Caco-2 (cell line): ENCODE data around the gene GCC2. TPM values are rescaled to one million over a fixed set of nuclear protein-coding genes. Genes with fewer than 3 reads are reported as not detected.
"Not testable (repeated sequence)": the region's sequence is repeated elsewhere in the genome, so short reads cannot be mapped to it uniquely, and the experiment has no call there.

ENCODE experiments used
- BruUV-seq: library from RNA; stranded (reverse); fragments of 400-500 nt; replicated peaks from 2 replicates; lab custom pipeline; 2021; lab: Mats Ljungman, UMichigan
- CTCF ChIA-PET: fragments of 300-600 bp; sonication (Branson Sonifier 250); formaldehyde crosslinking; loops from one replicate; lab custom pipeline; 2022; ENCODE audit warnings: antibody characterized with exemption; lab: Charles Lee
- POLR2A ChIA-PET: fragments of 300-600 bp; sonication (Branson Sonifier 250); formaldehyde crosslinking; loops from one replicate; lab custom pipeline; 2022; ENCODE audit warnings: antibody characterized with exemption; lab: Charles Lee
- DNase-seq, 2 experiments: peaks; one replicate each; pipeline versions ENCODE4 v3.0.0 to v3.0.0-alpha.2; 2020 to 2022
- H3K27me3 ChIP-seq: replicated peaks from 2 replicates; pipeline ENCODE4 v1.6.0; 2011; ENCODE audit warnings: low read length; ENCODE audit not compliant: control insufficient read depth, insufficient read depth
- H3K36me3 ChIP-seq: 2 replicates; pipeline ENCODE4 v1.5.1; 2011; ENCODE audit warnings: low read length; ENCODE audit not compliant: control insufficient read depth, insufficient read depth
- H3K4me1 ChIP-seq: fragments of 250-450 bp; sonication (Bioruptor Pico); 2 replicates; pipeline ENCODE4 v1.5.1; 2020; ENCODE audit warnings: mild to moderate bottlenecking
- H3K4me3 ChIP-seq: 2 replicates; pipeline ENCODE4 v1.5.1; 2011; ENCODE audit warnings: low read depth, mild to moderate bottlenecking, control low read depth, low read length
- H3K9me3 ChIP-seq: fragments of 250-450 bp; sonication (Bioruptor Pico); 2 replicates; pipeline ENCODE4 v1.5.1; 2020; ENCODE audit warnings: mild to moderate bottlenecking, moderate library complexity
- H3K27ac Mint-ChIP-seq: one replicate; pipeline ENCODE4 v1.8.0; 2022; ENCODE audit warnings: mixed read lengths; ENCODE audit not compliant: unreplicated experiment
- H3K27me3 Mint-ChIP-seq: one replicate; pipeline ENCODE4 v1.8.0; 2022; ENCODE audit warnings: mixed read lengths; ENCODE audit not compliant: insufficient read depth, unreplicated experiment
- H3K36me3 Mint-ChIP-seq: one replicate; pipeline ENCODE4 v1.8.0; 2022; ENCODE audit warnings: mild to moderate bottlenecking, mixed read lengths; ENCODE audit not compliant: insufficient read depth, unreplicated experiment
- H3K4me1 Mint-ChIP-seq: one replicate; pipeline ENCODE4 v1.8.0; 2022; ENCODE audit warnings: low read depth, mixed read lengths; ENCODE audit not compliant: unreplicated experiment
- H3K4me3 Mint-ChIP-seq: one replicate; pipeline ENCODE4 v1.8.0; 2022; ENCODE audit warnings: mild to moderate bottlenecking, moderate library complexity, mixed read lengths; ENCODE audit not compliant: unreplicated experiment
- H3K9me3 Mint-ChIP-seq: one replicate; pipeline ENCODE4 v1.8.0; 2022; ENCODE audit warnings: mixed read lengths; ENCODE audit not compliant: unreplicated experiment
- CTCF ChIP-seq, 2 experiments: fragments of 200-600 bp in 1 of 2; IDR thresholded peaks; 1 replicate in 1 of 2; 2 replicates in 1 of 2; pipeline versions ENCODE4 v1.5.1 to v1.8.0; 2011 to 2022; ENCODE audit warnings: antibody characterized with exemption in 1 of 2, control low read depth in 1 of 2, inconsistent platforms in 1 of 2, low read depth in 1 of 2, low read length in 1 of 2, mild to moderate bottlenecking in 1 of 2, moderate library complexity in 1 of 2; ENCODE audit not compliant: insufficient read depth in 1 of 2, severe bottlenecking in 1 of 2, unreplicated experiment in 1 of 2
- intact Hi-C: fragments of 100-400 bp; cut with micrococcal nuclease; formaldehyde crosslinking; loops from one replicate; pipeline ENCODE4 v1.10.0; 2022; ENCODE audit not compliant: unreplicated experiment
- total RNA-seq: library from RNA; stranded (reverse); gene quantifications from 2 replicates; pipeline ENCODE4 v1.2.3, GENCODE V29; 2022

Gene GCC2
- total RNA-seq, 1 experiment from 2014 or later = 46.2 TPM

GRCh38 chr2:108555572-108555971 is 106.6 kb downstream of the GCC2 start:
- no peak for DNase-seq
- intact Hi-C loops = no loop called here
- H3K36me3 Mint-ChIP-seq = peaks cover 4% of the 10 kb centered on the region
- H3K9me3 Mint-ChIP-seq = no peaks in the 10 kb centered on the region
- Histone ChIP-seq H3K4me3 (no peak overlapping the region), H3K27me3 (no peaks in the 10 kb centered on the region), H3K36me3 (no peaks in the 10 kb centered on the region), H3K4me1 (no peaks in the 10 kb centered on the region), H3K9me3 (no peaks in the 10 kb centered on the region)
- H3K4me3 Mint-ChIP-seq = no peak overlapping the region
- POLR2A ChIA-PET = no interaction called here
- H3K4me1 Mint-ChIP-seq = peaks cover 4% of the 10 kb centered on the region
- H3K27me3 Mint-ChIP-seq = no peaks in the 10 kb centered on the region
- CTCF ChIA-PET = no interaction called here
- peak overlapping the region; percentile 43 for H3K27ac Mint-ChIP-seq
- no TSS peak for BruUV-seq
- no peak for TF ChIP-seq CTCF (IDR thresholded peaks at IDR 0.05; ENCODE audit: insufficient read depth in 1 of 2, low read depth in 1 of 2, low read length in 1 of 2, severe bottlenecking in 1 of 2, unreplicated experiment in 1 of 2)

DNA sequence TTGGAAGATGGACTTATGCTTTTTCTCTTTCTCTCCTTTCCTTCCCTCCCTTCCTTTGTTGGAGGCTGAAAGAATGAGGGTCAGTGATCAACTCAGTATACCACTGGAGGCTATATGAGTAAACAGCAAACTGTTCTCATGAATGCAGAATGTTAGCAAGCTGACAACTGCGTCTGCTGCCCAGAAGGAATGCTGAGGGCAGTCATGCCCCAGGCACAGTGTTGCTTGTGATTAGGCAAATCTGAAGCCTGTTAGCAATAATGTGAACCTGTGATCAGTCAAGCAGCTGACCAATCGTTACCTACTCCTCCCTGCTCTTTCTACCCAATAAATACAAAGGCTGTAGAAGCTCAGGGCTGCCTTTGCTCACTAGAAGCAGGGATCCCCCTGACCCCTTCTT is 107.6 kb downstream of the GCC2 start:
- H3K9me3 Mint-ChIP-seq, H3K36me3 ChIP-seq, intact Hi-C loops, H3K27ac Mint-ChIP-seq, H3K4me3 ChIP-seq, H3K4me1 ChIP-seq, H3K27me3 Mint-ChIP-seq, BruUV-seq, H3K27me3 ChIP-seq, H3K4me1 Mint-ChIP-seq, POLR2A ChIA-PET, H3K36me3 Mint-ChIP-seq, H3K9me3 ChIP-seq, H3K4me3 Mint-ChIP-seq: not testable (repeated sequence)
- CTCF ChIA-PET = interaction anchor here (0.5 kb wide), 1 partner anchor 206 kb away, joined by 3 read pairs; no protein-coding TSS in a partner anchor
- DNase-seq = peak; percentile 23 to 42

Other genes with a start within 250 kb of the GCC2 start
- not detected in 2 replicates for gene SULT1C3, start 209.2 kb upstream of the GCC2 start, total RNA-seq
- 0.86 and 1.4 TPM in 2 replicates for gene SULT1C2, start 160.3 kb upstream of the GCC2 start, total RNA-seq
- 4.0 and 5.1 TPM in 2 replicates for gene SULT1C4, start 71.3 kb upstream of the GCC2 start, total RNA-seq
- 67.2 and 75.2 TPM in 2 replicates for gene LIMS1, start 85.3 kb downstream of the GCC2 start, total RNA-seq